GM18511 (cell line): ENCODE measurements around the gene ENAH.
"Not testable (repeated sequence)": the region's sequence is repeated elsewhere in the genome, so short reads cannot be mapped to it uniquely, and the experiment has no call there.

Experiments used
- ATAC-seq: cut with Tn5 transposase; IDR thresholded peaks from one replicate; pipeline ENCODE4 v1.9.1; 2021; ENCODE audit warnings: mild to moderate bottlenecking, moderate library complexity; ENCODE audit not compliant: unreplicated experiment

ENAH gene

GRCh38 chr1:225677350-225678124 is 24.6 kb upstream of the ENAH start:
- ATAC-seq, result no peak

GRCh38 chr1:225674381-225674780 is 21.5 kb upstream of the ENAH start:
- no peak for ATAC-seq

- no peak for ATAC-seq
Observed at GRCh38 chr1:225670806-225671733, 18.1 kb upstream of the ENAH start.

GRCh38 chr1:225670356-225670755 is 17.4 kb upstream of the ENAH start:
- ATAC-seq, result no peak

- ATAC-seq, result no peak
Observed at GRCh38 chr1:225668222-225668621, 15.3 kb upstream of the ENAH start.

GRCh38 chr1:225667362-225667761 is 14.4 kb upstream of the ENAH start:
- ATAC-seq, result no peak

- no peak for ATAC-seq
Observed at GRCh38 chr1:225666495-225666894, 13.6 kb upstream of the ENAH start.

GRCh38 chr1:225664762-225665161 is 11.8 kb upstream of the ENAH start:
- ATAC-seq, result no peak

GRCh38 chr1:225662155-225662554 is 9.2 kb upstream of the ENAH start:
- ATAC-seq, result no peak

GRCh38 chr1:225660544-225660946 is 7.6 kb upstream of the ENAH start:
- ATAC-seq, result no peak

- ATAC-seq, result no peak
Observed at GRCh38 chr1:225658041-225658440, 5.1 kb upstream of the ENAH start.

GRCh38 chr1:225657462-225657989 is 4.6 kb upstream of the ENAH start:
- ATAC-seq, result no peak

- ATAC-seq, result not testable (repeated sequence)
Observed at GRCh38 chr1:225656259-225656655, 3.3 kb upstream of the ENAH start.

GRCh38 chr1:225655509-225656258 is 2.8 kb upstream of the ENAH start:
- ATAC-seq, result no peak

- no peak for ATAC-seq
Observed at GRCh38 chr1:225654688-225655508, 2.0 kb upstream of the ENAH start.

GRCh38 chr1:225654277-225654597 is 1.3 kb upstream of the ENAH start:
- ATAC-seq, result no peak

- ATAC-seq, result peak; percentile 39
Observed at GRCh38 chr1:225653463-225654276, 747 bp upstream of the ENAH start.

- no peak for ATAC-seq
Observed at GRCh38 chr1:225651872-225652728, 823 bp downstream of the ENAH start.
